ENCODE measurements around the gene FAM193A.
"Not testable (repeated sequence)": the region's sequence is repeated elsewhere in the genome, so short reads cannot be mapped to it uniquely, and the experiment has no call there.

The FAM193A gene

GRCh38 chr4:2731907-2732317 is 195.5 kb downstream of the FAM193A start:
- no peak for TF ChIP-seq CTCF (IDR thresholded peaks at IDR 0.05; ENCODE audit: borderline replicate concordance, control extremely low read depth, extremely low read depth, insufficient read depth, missing control alignments)
- in situ Hi-C loops (cut with MboI; ENCODE audit: low sequenced_read_pairs, unreplicated experiment): no loop called here
- no peak for DNase-seq (ENCODE audit: low spot score)

- DNase-seq (ENCODE audit: low spot score): no peak
- in situ Hi-C loops (cut with MboI; ENCODE audit: low sequenced_read_pairs, unreplicated experiment): no loop called here
- no peak for TF ChIP-seq CTCF (IDR thresholded peaks at IDR 0.05; ENCODE audit: borderline replicate concordance, control extremely low read depth, extremely low read depth, insufficient read depth, missing control alignments)
Measured at GRCh38 chr4:2732526-2732925, 196.1 kb downstream of the FAM193A start.

- in situ Hi-C loops (cut with MboI; ENCODE audit: low sequenced_read_pairs, unreplicated experiment): no loop called here
- TF ChIP-seq CTCF (IDR thresholded peaks at IDR 0.05; ENCODE audit: borderline replicate concordance, control extremely low read depth, extremely low read depth, insufficient read depth, missing control alignments): no peak
Measured at GRCh38 chr4:2733001-2733843, 196.8 kb downstream of the FAM193A start.

GRCh38 chr4:2733844-2734574 is 197.6 kb downstream of the FAM193A start:
- no peak for DNase-seq (ENCODE audit: low spot score)
- TF ChIP-seq CTCF (IDR thresholded peaks at IDR 0.05; ENCODE audit: borderline replicate concordance, control extremely low read depth, extremely low read depth, insufficient read depth, missing control alignments): no peak
- in situ Hi-C loops (cut with MboI; ENCODE audit: low sequenced_read_pairs, unreplicated experiment): no loop called here

More at GRCh38 chr4:2733001-2733843, 196.8 kb downstream of the FAM193A start:
- DNase-seq (ENCODE audit: low spot score): no peak

- DNase-seq (ENCODE audit: low spot score): no peak
- in situ Hi-C loops (cut with MboI; ENCODE audit: low sequenced_read_pairs, unreplicated experiment): no loop called here
- no peak for TF ChIP-seq CTCF (IDR thresholded peaks at IDR 0.05; ENCODE audit: borderline replicate concordance, control extremely low read depth, extremely low read depth, insufficient read depth, missing control alignments)
Measured at GRCh38 chr4:2734612-2735011, 198.2 kb downstream of the FAM193A start.

GRCh38 chr4:2735869-2736268 is 199.4 kb downstream of the FAM193A start:
- no peak for DNase-seq (ENCODE audit: low spot score)
- in situ Hi-C loops (cut with MboI; ENCODE audit: low sequenced_read_pairs, unreplicated experiment): no loop called here
- TF ChIP-seq CTCF (IDR thresholded peaks at IDR 0.05; ENCODE audit: borderline replicate concordance, control extremely low read depth, extremely low read depth, insufficient read depth, missing control alignments): no peak

GRCh38 chr4:2738296-2738695 is 201.8 kb downstream of the FAM193A start:
- DNase-seq (ENCODE audit: low spot score); in situ Hi-C loops (cut with MboI; ENCODE audit: low sequenced_read_pairs, unreplicated experiment): not testable (repeated sequence)

Measured in GM13976 (cell line).